D721Med (cell line): Measurements from ENCODE around the gene ESYT3.

ENCODE experiments used
- DNase-seq: peaks from one replicate; pipeline ENCODE4 v3.0.0; 2011; ENCODE audit warnings: low spot score; ENCODE audit not compliant: insufficient read length
- FAIRE-seq: peaks from 2 replicates; lab custom pipeline; 2011; peaks lifted over from hg19 to GRCh38; lab: Jason Lieb, UNC
- TF ChIP-seq, protein P1 (sequence below): IDR thresholded peaks from 2 replicates; pipeline ENCODE4 v1.5.1; 2012; ENCODE audit warnings: mild to moderate bottlenecking, control low read depth; ENCODE audit not compliant: insufficient read depth; ENCODE audit errors: missing control alignments

The ESYT3 gene

DNA sequence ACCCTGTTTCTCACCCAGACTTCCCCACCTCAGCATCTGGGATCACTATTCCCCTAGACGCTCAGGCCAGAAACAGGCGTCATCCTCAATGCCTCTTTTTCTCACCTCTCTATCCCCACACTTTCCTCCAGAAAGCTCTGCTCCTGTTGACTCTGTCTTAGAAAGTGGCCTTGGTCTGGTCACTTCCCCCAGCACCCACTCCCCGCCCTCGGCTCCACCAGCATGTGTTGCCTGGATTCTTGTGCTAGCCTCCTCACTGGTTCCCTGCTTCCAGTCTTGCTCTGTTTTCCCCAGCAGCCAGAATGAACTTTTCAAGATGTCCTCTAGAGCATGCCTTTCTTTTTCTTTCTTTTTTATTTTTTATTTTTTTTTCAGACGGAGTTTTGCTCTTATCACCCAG, 39.7 kb upstream of the ESYT3 start:
- DNase-seq, result no peak
- TF ChIP-seq, protein P1, sequence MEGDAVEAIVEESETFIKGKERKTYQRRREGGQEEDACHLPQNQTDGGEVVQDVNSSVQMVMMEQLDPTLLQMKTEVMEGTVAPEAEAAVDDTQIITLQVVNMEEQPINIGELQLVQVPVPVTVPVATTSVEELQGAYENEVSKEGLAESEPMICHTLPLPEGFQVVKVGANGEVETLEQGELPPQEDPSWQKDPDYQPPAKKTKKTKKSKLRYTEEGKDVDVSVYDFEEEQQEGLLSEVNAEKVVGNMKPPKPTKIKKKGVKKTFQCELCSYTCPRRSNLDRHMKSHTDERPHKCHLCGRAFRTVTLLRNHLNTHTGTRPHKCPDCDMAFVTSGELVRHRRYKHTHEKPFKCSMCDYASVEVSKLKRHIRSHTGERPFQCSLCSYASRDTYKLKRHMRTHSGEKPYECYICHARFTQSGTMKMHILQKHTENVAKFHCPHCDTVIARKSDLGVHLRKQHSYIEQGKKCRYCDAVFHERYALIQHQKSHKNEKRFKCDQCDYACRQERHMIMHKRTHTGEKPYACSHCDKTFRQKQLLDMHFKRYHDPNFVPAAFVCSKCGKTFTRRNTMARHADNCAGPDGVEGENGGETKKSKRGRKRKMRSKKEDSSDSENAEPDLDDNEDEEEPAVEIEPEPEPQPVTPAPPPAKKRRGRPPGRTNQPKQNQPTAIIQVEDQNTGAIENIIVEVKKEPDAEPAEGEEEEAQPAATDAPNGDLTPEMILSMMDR, result no peak
- no peak for FAIRE-seq

DNA sequence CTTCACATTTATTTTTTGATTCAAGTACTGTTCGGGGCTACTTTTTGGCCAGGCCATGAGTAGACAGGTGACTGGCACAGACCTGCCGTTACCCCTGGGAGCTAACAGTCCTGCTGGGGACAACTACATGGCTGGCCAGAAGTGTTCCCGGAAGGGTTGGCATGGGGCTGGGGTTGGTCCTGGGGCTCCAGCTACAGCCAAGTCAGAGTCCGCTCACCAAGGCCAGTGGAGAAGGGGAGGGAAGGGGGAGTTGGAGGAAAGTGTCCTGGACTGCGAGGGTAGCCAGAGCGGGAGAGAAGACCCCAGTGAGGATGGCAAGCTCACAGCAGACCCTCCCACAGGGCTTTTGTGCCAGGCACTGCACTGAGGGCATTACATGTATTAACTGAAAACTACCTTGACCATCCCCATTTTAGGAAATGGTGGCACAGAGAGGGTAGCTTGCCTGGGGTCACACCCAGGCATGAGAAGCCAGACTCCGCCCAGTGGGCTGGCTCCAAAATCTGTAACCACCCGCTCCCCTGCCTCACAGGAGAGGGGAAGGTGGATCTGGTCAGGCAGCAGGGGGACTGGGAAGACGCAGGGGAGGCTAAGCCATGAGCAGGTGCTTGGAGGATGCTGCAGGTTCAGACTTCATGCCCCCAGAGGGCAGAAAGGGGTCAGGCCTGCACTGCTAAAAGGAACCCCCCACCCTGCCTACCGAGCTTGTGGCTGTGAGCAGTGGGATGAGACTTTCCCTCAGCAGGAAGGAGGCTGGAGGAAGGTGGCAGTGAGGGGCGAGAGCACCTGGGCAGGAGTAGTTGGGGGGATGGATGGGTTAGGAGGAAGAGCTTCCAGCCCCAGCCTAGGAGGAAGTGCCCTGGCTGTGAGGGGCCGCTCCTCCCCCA, 38.3 kb upstream of the ESYT3 start:
- TF ChIP-seq, protein P1, result no peak
- FAIRE-seq (no peak), DNase-seq (no peak)

DNA sequence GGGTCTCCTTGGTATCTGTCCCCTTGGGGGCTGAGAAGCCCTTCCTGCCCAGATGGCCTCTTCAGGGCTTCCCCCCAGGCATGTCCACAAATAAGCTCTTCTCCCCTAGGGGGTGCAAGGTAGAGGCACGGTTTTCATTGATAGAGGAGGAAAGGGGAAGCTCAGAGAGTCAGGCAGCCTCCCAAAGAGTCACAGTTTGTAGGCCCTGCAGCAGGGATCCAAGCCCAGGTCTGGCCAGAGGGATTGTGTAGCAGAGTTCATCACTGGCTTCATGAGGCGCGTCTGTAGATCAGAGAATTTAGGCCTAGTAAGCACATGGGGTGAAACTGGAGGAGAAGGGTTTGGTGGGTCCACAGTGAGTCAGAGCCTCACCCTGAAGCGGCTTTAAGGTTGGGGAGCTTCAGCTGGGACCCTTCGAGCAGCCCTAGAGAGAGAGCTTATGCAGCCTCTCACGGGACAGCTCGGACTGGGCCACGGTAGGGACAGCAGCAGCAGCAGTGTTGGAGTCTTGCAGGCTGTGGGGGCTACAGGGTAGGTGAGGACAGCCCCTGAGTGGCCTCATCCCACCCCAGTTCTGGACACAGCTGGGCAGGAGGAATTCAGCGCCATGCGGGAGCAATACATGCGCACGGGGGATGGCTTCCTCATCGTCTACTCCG, 37.5 kb upstream of the ESYT3 start:
- TF ChIP-seq, protein P1, result no peak
- DNase-seq (no peak), FAIRE-seq (no peak)

DNA sequence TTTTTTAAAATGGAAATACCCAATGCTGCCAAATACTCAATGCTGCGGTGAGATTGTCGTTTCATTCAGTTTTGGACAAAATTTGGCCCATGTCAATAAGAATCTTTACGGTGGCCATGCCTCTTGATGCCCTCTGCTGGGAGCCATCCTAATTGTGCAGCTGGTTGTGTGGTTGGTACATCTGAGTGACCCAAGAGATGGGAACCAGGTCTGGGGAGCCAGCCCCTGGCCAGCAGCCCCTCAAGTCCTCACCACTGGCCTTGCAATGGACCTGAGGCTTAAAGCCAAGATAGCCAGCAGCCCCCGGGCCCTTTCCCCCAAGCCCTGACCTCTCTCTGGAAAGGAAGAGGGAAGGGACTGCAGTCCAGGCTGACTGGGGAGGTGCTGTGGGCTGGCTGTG, 36.4 kb upstream of the ESYT3 start:
- TF ChIP-seq, protein P1, result no peak
- FAIRE-seq, result no peak
- DNase-seq, result no peak

DNA sequence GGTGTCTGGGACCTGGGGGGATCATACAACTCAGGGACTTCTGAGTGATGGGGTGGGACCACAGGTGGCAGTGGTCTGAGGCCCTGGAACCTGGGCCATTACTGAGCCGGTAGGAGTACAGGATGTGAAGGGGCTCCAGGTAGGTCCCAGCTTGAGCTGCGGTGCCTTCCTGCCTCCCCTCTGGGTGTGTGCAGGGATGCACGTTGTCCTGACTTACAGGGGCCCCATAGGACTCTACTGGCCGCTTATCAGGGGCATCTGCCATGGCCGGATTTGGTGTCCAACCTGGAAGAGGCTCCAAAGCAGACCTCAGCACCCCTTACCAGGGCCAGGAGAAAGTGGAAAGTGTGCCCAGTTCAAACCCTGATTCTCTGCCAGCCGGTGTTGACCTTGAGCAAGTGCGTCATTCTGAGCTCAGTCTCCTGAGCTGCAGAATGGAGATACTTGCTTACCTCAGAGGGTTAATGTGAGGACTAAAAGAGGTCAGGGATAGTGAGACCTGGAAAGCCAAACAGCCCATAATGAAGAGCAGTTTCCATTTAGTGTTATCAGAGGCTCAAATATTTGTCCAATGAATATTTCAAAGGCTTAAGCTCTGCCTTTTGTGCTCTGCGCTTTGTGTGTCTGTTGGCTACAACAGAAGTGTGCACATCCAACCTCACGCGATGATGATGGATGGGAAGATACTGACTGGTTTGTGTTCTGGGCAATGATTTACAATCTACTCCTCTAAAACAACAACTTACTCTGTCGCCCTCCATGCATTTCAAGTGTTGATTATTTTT, 35.4 kb upstream of the ESYT3 start:
- TF ChIP-seq, protein P1, result no peak
- FAIRE-seq (no peak), DNase-seq (no peak)

DNA sequence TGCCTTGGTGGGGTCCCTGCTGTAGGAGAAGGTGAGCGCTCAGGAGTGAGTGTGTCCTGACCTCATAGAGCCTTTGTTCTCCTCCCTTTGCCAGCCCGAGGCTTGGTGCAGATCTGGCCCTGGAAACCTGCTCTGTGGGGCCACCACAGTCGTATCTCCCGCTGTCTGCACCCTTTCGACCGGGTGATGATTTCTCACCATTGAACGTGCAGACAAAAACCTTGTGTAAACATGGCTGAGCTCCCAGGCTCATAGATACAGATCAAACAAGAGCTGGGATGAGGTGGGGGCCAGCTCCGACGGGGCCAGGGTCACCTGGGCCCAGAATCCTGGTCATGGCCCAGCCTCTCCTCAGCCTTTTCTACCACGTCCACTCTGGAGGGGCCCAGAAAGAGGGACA, 34.6 kb upstream of the ESYT3 start:
- TF ChIP-seq, protein P1, result no peak
- FAIRE-seq, result no peak
- no peak for DNase-seq
